ENCODE measurements around the gene CPVL. TPM values are rescaled to one million over a fixed set of nuclear protein-coding genes. Genes with fewer than 3 reads are reported as not detected.

CPVL gene
- total RNA-seq, 1 donor from 2014 or later: 22.2 TPM

DNA sequence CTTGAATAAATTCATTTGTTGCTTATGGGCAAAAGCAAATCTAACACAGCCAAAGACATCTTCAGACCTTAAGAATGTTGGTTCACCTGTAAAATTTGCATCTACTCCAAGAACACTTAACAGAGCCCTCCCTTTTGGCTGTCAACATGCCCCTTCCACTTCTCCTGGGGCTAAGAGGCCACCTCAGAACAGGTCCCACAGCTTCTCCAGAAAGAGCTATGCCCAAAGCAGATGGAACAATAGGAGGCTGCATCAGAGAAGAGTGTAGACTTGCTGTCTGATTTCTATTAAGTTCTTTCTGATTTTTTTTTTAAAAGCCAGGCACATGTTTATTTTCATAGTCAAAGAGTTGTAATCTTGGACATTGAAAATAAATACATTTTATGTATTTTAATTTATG, 162.1 kb downstream of the CPVL start:
- no peak overlapping the region for H3K4me3 ChIP-seq (ENCODE audit: insufficient read depth, low read depth, low read length)
- H3K4me1 ChIP-seq (ENCODE audit: insufficient read depth, low read length): peaks cover 9% of the 10 kb centered on the region
- H3K79me2 ChIP-seq (ENCODE audit: insufficient read depth, low read length): no peaks in the 10 kb centered on the region
- H2AFZ ChIP-seq (ENCODE audit: low read depth, low read length): no peak overlapping the region
- DNase-seq (ENCODE audit: low read depth) (no peak), FAIRE-seq (no peak)
- peaks cover 10% of the 10 kb centered on the region for H3K9me3 Mint-ChIP-seq (ENCODE audit: unreplicated experiment)
- H3K27me3 Mint-ChIP-seq (ENCODE audit: low read depth, unreplicated experiment): no peaks in the 10 kb centered on the region
- peaks cover 3% of the 10 kb centered on the region for H3K36me3 Mint-ChIP-seq (ENCODE audit: low read depth, unreplicated experiment)
- H3K4me2 ChIP-seq (ENCODE audit: low read length): no peak overlapping the region
- H3K9ac ChIP-seq (ENCODE audit: low read length): no peak overlapping the region
- no peaks in the 10 kb centered on the region for H3K36me3 ChIP-seq (ENCODE audit: insufficient read depth, low read length)
- peaks cover 21% of the 10 kb centered on the region for H3K4me1 Mint-ChIP-seq (ENCODE audit: low read depth, unreplicated experiment)
- H4K20me1 ChIP-seq (ENCODE audit: insufficient read depth, low read length): no peaks in the 10 kb centered on the region
- peak overlapping the region; percentile 92 for H3K27ac Mint-ChIP-seq (ENCODE audit: unreplicated experiment)
- no peaks in the 10 kb centered on the region for H3K27me3 ChIP-seq (ENCODE audit: insufficient read depth, low read length)
- peak overlapping the region; percentile 4 for H3K27ac ChIP-seq (ENCODE audit: low read depth, low read length)
- no peaks in the 10 kb centered on the region for H3K9me3 ChIP-seq (ENCODE audit: insufficient read depth, low read depth, low read length)
- TF ChIP-seq EZH2 (IDR thresholded peaks at IDR 0.05; ENCODE audit: insufficient read depth, low read length) (no peak), CTCF (IDR thresholded peaks at IDR 0.05; ENCODE audit: insufficient read depth, low read depth, low read length) (no peak)
- peak overlapping the region; percentile 34 for H3K4me3 Mint-ChIP-seq (ENCODE audit: unreplicated experiment)

DNA sequence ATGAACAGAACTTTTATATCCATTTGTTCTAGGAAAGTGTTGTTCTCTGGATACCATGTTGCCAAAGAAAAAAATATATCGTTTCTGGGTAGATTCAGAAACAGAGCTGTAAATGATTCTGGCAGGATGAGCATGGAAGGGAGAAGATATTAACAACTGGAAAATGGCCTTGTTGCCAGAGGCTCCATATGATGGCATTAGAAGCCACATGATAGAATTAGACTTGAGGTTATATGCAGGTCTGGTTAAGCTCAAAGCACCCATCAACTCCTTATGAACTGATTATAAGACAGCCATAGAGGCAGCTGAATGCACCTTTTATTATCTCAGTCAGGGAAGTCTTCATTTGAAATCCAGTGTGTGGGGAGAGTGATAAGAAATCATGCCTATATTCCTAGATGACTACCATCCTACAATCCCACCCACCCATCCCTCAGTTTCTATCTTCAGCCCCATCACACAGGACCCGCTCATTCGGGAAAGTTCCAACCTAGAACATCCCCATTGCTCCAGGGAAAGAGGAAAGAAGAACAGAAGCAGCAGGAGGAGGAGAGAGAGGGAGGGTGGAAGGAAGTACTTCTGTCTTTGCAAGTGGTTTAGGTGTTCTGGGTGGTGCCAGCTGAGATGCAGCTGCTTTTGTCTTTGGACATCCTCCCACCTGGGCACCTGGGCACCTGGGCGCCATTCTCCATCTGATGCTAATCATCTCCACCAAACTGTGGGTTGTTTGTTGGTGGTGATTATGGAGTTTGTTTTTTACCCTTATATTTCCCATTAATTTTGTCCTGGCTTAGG, 162.7 kb downstream of the CPVL start:
- peaks cover 17% of the 10 kb centered on the region for H3K4me1 Mint-ChIP-seq (ENCODE audit: low read depth, unreplicated experiment)
- H3K4me1 ChIP-seq (ENCODE audit: insufficient read depth, low read length): peaks cover 5% of the 10 kb centered on the region
- no peak overlapping the region for H3K4me3 ChIP-seq (ENCODE audit: insufficient read depth, low read depth, low read length)
- no peak overlapping the region for H3K27ac ChIP-seq (ENCODE audit: low read depth, low read length)
- H3K27ac Mint-ChIP-seq (ENCODE audit: unreplicated experiment): peak overlapping the region; percentile 92
- H3K9me3 ChIP-seq (ENCODE audit: insufficient read depth, low read depth, low read length): no peaks in the 10 kb centered on the region
- peaks cover 7% of the 10 kb centered on the region for H3K9me3 Mint-ChIP-seq (ENCODE audit: unreplicated experiment)
- no peaks in the 10 kb centered on the region for H3K27me3 ChIP-seq (ENCODE audit: insufficient read depth, low read length)
- H3K4me3 Mint-ChIP-seq (ENCODE audit: unreplicated experiment): no peak overlapping the region
- peaks cover 3% of the 10 kb centered on the region for H3K36me3 Mint-ChIP-seq (ENCODE audit: low read depth, unreplicated experiment)
- TF ChIP-seq EZH2 (IDR thresholded peaks at IDR 0.05; ENCODE audit: insufficient read depth, low read length): no peak
- TF ChIP-seq CTCF (IDR thresholded peaks at IDR 0.05; ENCODE audit: insufficient read depth, low read depth, low read length): no peak
- H3K79me2 ChIP-seq (ENCODE audit: insufficient read depth, low read length): no peaks in the 10 kb centered on the region
- no peaks in the 10 kb centered on the region for H3K36me3 ChIP-seq (ENCODE audit: insufficient read depth, low read length)
- no peak overlapping the region for H3K4me2 ChIP-seq (ENCODE audit: low read length)
- H3K9ac ChIP-seq (ENCODE audit: low read length): no peak overlapping the region
- DNase-seq (ENCODE audit: low read depth): no peak
- no peak overlapping the region for H2AFZ ChIP-seq (ENCODE audit: low read depth, low read length)
- no peaks in the 10 kb centered on the region for H4K20me1 ChIP-seq (ENCODE audit: insufficient read depth, low read length)
- H3K27me3 Mint-ChIP-seq (ENCODE audit: low read depth, unreplicated experiment): no peaks in the 10 kb centered on the region
- FAIRE-seq: no peak

DNA sequence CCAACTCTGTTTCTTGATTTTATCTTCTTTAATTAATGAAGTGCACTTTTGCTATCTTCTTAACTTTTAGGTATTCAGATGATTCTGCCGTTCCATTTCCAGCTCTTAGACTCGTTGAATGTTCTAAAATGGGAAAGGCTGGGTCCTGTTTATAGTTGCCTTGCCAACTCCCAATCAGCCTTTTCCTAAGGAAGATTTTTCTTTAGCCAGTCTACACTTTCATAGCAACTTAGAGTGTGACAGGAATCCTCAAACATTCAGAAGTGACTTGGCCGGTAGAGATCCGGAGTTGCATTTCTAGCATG, 165.2 kb downstream of the CPVL start:
- Mint-ChIP-seq H3K9me3 (ENCODE audit: unreplicated experiment) (peaks cover 8% of the 10 kb centered on the region), H3K4me1 (ENCODE audit: low read depth, unreplicated experiment) (peaks cover 10% of the 10 kb centered on the region), H3K27ac (ENCODE audit: unreplicated experiment) (no peak overlapping the region), H3K4me3 (ENCODE audit: unreplicated experiment) (no peak overlapping the region), H3K27me3 (ENCODE audit: low read depth, unreplicated experiment) (no peaks in the 10 kb centered on the region), H3K36me3 (ENCODE audit: low read depth, unreplicated experiment) (no peaks in the 10 kb centered on the region)
- no peak overlapping the region for H3K27ac ChIP-seq (ENCODE audit: low read depth, low read length)
- peaks cover 5% of the 10 kb centered on the region for H3K4me1 ChIP-seq (ENCODE audit: insufficient read depth, low read length)
- H3K27me3 ChIP-seq (ENCODE audit: insufficient read depth, low read length): no peaks in the 10 kb centered on the region
- no peaks in the 10 kb centered on the region for H3K9me3 ChIP-seq (ENCODE audit: insufficient read depth, low read depth, low read length)
- H3K4me3 ChIP-seq (ENCODE audit: insufficient read depth, low read depth, low read length): no peak overlapping the region
- no peak for TF ChIP-seq EZH2 (IDR thresholded peaks at IDR 0.05; ENCODE audit: insufficient read depth, low read length)
- no peak for TF ChIP-seq CTCF (IDR thresholded peaks at IDR 0.05; ENCODE audit: insufficient read depth, low read depth, low read length)
- no peaks in the 10 kb centered on the region for H4K20me1 ChIP-seq (ENCODE audit: insufficient read depth, low read length)
- no peak overlapping the region for H3K9ac ChIP-seq (ENCODE audit: low read length)
- no peak overlapping the region for H3K4me2 ChIP-seq (ENCODE audit: low read length)
- DNase-seq (ENCODE audit: low read depth) (no peak), FAIRE-seq (no peak)
- H3K79me2 ChIP-seq (ENCODE audit: insufficient read depth, low read length): no peaks in the 10 kb centered on the region
- H2AFZ ChIP-seq (ENCODE audit: low read depth, low read length): no peak overlapping the region
- no peaks in the 10 kb centered on the region for H3K36me3 ChIP-seq (ENCODE audit: insufficient read depth, low read length)
